SK-N-SH treated with all-trans-retinoic acid at 6 μM for 48 hours (cell line): Measurements from ENCODE around the gene EEFSEC.

Experiments used
- ATAC-seq: fragments of 200-7000 bp; cut with Tn5 transposase; 3 replicates; pipeline ENCODE4 v1.9.1; 2020; ENCODE audit warnings: mild to moderate bottlenecking, moderate library complexity
- ARNTL ChIP-seq: fragments of 450-650 bp; formaldehyde crosslinking; IDR thresholded peaks from 2 replicates; pipeline ENCODE4 v1.5.0; 2020; ENCODE audit warnings: low read depth, mild to moderate bottlenecking, moderate library complexity, borderline replicate concordance
- BACH2 ChIP-seq: fragments of 250-450 bp; sonication (Bioruptor Pico); IDR thresholded peaks from 2 replicates; pipeline ENCODE4 v1.9.0; 2021; ENCODE audit warnings: mild to moderate bottlenecking, borderline replicate concordance
- CSDC2 ChIP-seq: fragments of 250-450 bp; sonication (Bioruptor Pico); IDR thresholded peaks from 2 replicates; pipeline ENCODE4 v1.5.0; 2020; ENCODE audit warnings: mild to moderate bottlenecking, moderate library complexity
- CSRNP3 ChIP-seq: fragments of 250-450 bp; sonication (Bioruptor Pico); IDR thresholded peaks from 2 replicates; pipeline ENCODE4 v1.5.1; 2021; ENCODE audit warnings: mild to moderate bottlenecking, moderate library complexity
- ESRRG ChIP-seq: fragments of 250-450 bp; sonication (Bioruptor Pico); IDR thresholded peaks from 2 replicates; pipeline ENCODE4 v1.6.1; 2021; ENCODE audit warnings: mild to moderate bottlenecking
- GLIS3 ChIP-seq: fragments of 250-450 bp; sonication (Bioruptor Pico); IDR thresholded peaks from 2 replicates; pipeline ENCODE4 v1.5.0; 2020; ENCODE audit warnings: mild to moderate bottlenecking, moderate library complexity
- ISL1 ChIP-seq: fragments of 250-450 bp; sonication (Bioruptor Pico); IDR thresholded peaks from 2 replicates; pipeline ENCODE4 v2.1.2; 2022; ENCODE audit warnings: mild to moderate bottlenecking, moderate library complexity
- PPARA ChIP-seq: fragments of 250-450 bp; sonication (Bioruptor Pico); IDR thresholded peaks from 2 replicates; pipeline ENCODE4 v1.5.0; 2020; ENCODE audit warnings: mild to moderate bottlenecking, borderline replicate concordance
- RARB ChIP-seq: fragments of 250-450 bp; sonication (Bioruptor Pico); IDR thresholded peaks from 2 replicates; pipeline ENCODE4 v1.8.0; 2021; ENCODE audit warnings: mild to moderate bottlenecking, moderate library complexity
- SNAI2 ChIP-seq: fragments of 250-450 bp; sonication (Bioruptor Pico); IDR thresholded peaks from 2 replicates; pipeline ENCODE4 v1.5.0; 2020; ENCODE audit warnings: mild to moderate bottlenecking, moderate library complexity
- TOX ChIP-seq: fragments of 250-450 bp; sonication (Bioruptor Pico); IDR thresholded peaks from 2 replicates; pipeline ENCODE4 v1.8.0; 2021; ENCODE audit warnings: mild to moderate bottlenecking, moderate library complexity, borderline replicate concordance
- TSHZ2 ChIP-seq: fragments of 250-450 bp; sonication (Bioruptor Pico); IDR thresholded peaks from 2 replicates; pipeline ENCODE4 v1.5.0; 2020; ENCODE audit warnings: mild to moderate bottlenecking, moderate library complexity
- ZC3H10 ChIP-seq: fragments of 250-450 bp; sonication (Bioruptor Pico); IDR thresholded peaks from 2 replicates; pipeline ENCODE4 v1.5.1; 2021; ENCODE audit warnings: mild to moderate bottlenecking, moderate library complexity
- ZFP3 ChIP-seq: fragments of 250-450 bp; sonication (Bioruptor Pico); IDR thresholded peaks from 2 replicates; pipeline ENCODE4 v1.5.0; 2020; ENCODE audit warnings: mild to moderate bottlenecking, moderate library complexity
- ZFP30 ChIP-seq: fragments of 450-650 bp; formaldehyde crosslinking; IDR thresholded peaks from 2 replicates; pipeline ENCODE4 v1.5.0; 2022; ENCODE audit warnings: mild to moderate bottlenecking, moderate library complexity
- ZNF565 ChIP-seq: fragments of 450-650 bp; formaldehyde crosslinking; conservative IDR thresholded peaks from 2 replicates; pipeline ENCODE4 v1.5.0; 2020; ENCODE audit warnings: low read depth, mild to moderate bottlenecking, moderate library complexity
- ZNF70 ChIP-seq: fragments of 450-650 bp; formaldehyde crosslinking; IDR thresholded peaks from 2 replicates; pipeline ENCODE4 v1.5.0; 2020; ENCODE audit warnings: mild to moderate bottlenecking, moderate library complexity
- ZNF8 ChIP-seq: fragments of 450-650 bp; formaldehyde crosslinking; IDR thresholded peaks from 2 replicates; pipeline ENCODE4 v1.5.0; 2020; ENCODE audit warnings: mild to moderate bottlenecking, moderate library complexity
- TF ChIP-seq, protein P1 (sequence below): fragments of 250-450 bp; sonication (Bioruptor Pico); IDR thresholded peaks from 2 replicates; pipeline ENCODE4 v1.5.1; 2020; ENCODE audit warnings: low read depth, mild to moderate bottlenecking, moderate library complexity
- TF ChIP-seq, protein P2 (sequence below): fragments of 250-450 bp; sonication (Bioruptor Pico); IDR thresholded peaks from 2 replicates; pipeline ENCODE4 v1.8.0; 2020; ENCODE audit warnings: mild to moderate bottlenecking, moderate library complexity, borderline replicate concordance

Gene EEFSEC

GRCh38 chr3:128449111-128449638 lies 295.9 kb downstream of the EEFSEC start (continued):
- no peak for TF ChIP-seq PPARA (CRISPR knock-in tag)

- no peak for TF ChIP-seq GLIS3 (CRISPR knock-in tag)
- TF ChIP-seq ZFP3 (CRISPR knock-in tag), result no peak
- TF ChIP-seq, protein P1, sequence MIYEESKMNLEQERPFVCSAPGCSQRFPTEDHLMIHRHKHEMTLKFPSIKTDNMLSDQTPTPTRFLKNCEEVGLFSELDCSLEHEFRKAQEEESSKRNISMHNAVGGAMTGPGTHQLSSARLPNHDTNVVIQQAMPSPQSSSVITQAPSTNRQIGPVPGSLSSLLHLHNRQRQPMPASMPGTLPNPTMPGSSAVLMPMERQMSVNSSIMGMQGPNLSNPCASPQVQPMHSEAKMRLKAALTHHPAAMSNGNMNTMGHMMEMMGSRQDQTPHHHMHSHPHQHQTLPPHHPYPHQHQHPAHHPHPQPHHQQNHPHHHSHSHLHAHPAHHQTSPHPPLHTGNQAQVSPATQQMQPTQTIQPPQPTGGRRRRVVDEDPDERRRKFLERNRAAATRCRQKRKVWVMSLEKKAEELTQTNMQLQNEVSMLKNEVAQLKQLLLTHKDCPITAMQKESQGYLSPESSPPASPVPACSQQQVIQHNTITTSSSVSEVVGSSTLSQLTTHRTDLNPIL, result no peak
- no peak for TF ChIP-seq ZNF565 (CRISPR knock-in tag)
- no peak for TF ChIP-seq BACH2 (CRISPR knock-in tag)
- TF ChIP-seq PPARA (CRISPR knock-in tag), result no peak
- TF ChIP-seq ZNF8 (CRISPR knock-in tag), result no peak
- no peak for TF ChIP-seq ZNF70
- TF ChIP-seq ESRRG (CRISPR knock-in tag), result no peak
- no peak for TF ChIP-seq ARNTL (CRISPR knock-in tag)
- no peak for TF ChIP-seq TOX (CRISPR knock-in tag)
- TF ChIP-seq, all 23 proteins: peak for 0
- no peak for ATAC-seq
These were observed 298.8 kb downstream of the EEFSEC start for GRCh38 chr3:128452120-128452519.

DNA sequence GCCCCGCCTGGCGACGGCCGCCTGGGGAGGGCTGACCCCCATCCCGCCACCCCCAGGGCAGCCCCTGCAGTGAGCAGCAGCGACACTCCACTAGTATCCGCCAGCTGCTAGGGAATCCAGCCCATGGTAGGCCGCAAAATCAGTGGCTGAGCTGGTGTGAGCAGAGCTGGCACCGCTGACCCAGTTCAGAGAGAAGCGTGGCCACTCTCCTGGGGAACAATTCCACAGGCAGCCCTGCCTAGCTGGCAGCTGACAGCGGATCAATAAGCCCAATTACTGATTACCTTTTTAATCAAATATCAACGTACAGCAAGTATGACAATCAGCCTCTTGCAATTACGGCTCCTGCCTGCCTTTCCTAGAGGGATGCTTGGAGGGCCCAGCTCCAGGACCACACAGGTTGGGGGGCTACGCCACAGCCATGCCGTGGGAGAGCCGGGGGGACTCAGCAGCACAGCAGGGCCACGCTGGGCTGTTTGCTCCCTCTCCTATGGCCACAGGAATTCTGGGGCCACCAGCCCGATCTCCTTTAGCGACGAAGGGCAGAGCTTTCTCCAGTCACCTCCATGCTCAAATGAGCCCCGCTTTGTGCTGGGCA lies 299.5 kb downstream of the EEFSEC start:
- no peak for ATAC-seq
- TF ChIP-seq TSHZ2, result no peak
- no peak for TF ChIP-seq ZNF565 (CRISPR knock-in tag)
- no peak for TF ChIP-seq ZNF70
- no peak for TF ChIP-seq ARNTL (CRISPR knock-in tag)
- no peak for TF ChIP-seq RARB (CRISPR knock-in tag)
- TF ChIP-seq ZNF8 (CRISPR knock-in tag), result no peak

GRCh38 chr3:128453501-128454309 lies 300.4 kb downstream of the EEFSEC start:
- no peak for ATAC-seq
- TF ChIP-seq ZNF565 (CRISPR knock-in tag) (no peak), RARB (CRISPR knock-in tag) (no peak), ISL1 (CRISPR knock-in tag) (no peak), GLIS3 (CRISPR knock-in tag) (no peak), ZFP30 (CRISPR knock-in tag) (no peak), ESRRG (CRISPR knock-in tag) (no peak), CSRNP3 (CRISPR knock-in tag) (no peak), SNAI2 (CRISPR knock-in tag) (no peak), CSDC2 (CRISPR knock-in tag) (no peak), TSHZ2 (no peak), PPARA (CRISPR knock-in tag) (no peak), TOX (CRISPR knock-in tag) (no peak), ZNF70 (no peak), BACH2 (CRISPR knock-in tag) (no peak), ARNTL (CRISPR knock-in tag) (no peak), ZC3H10 (CRISPR knock-in tag) (no peak), ZNF8 (CRISPR knock-in tag) (no peak), ZFP3 (CRISPR knock-in tag) (no peak)
- TF ChIP-seq, protein P2, sequence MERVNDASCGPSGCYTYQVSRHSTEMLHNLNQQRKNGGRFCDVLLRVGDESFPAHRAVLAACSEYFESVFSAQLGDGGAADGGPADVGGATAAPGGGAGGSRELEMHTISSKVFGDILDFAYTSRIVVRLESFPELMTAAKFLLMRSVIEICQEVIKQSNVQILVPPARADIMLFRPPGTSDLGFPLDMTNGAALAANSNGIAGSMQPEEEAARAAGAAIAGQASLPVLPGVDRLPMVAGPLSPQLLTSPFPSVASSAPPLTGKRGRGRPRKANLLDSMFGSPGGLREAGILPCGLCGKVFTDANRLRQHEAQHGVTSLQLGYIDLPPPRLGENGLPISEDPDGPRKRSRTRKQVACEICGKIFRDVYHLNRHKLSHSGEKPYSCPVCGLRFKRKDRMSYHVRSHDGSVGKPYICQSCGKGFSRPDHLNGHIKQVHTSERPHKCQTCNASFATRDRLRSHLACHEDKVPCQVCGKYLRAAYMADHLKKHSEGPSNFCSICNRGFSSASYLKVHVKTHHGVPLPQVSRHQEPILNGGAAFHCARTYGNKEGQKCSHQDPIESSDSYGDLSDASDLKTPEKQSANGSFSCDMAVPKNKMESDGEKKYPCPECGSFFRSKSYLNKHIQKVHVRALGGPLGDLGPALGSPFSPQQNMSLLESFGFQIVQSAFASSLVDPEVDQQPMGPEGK (CRISPR knock-in tag), result no peak
- TF ChIP-seq, protein P1, result no peak
